ENCODE results near the gene HPSE2. TPM values are rescaled to one million over a fixed set of nuclear protein-coding genes. Genes with fewer than 3 reads are reported as not detected.

Gene HPSE2
- total RNA-seq, 3 donors from 2014 or later, result 2.7 to 8.0 (median 5.9) TPM

GRCh38 chr10:98416606-98417388, 818.9 kb downstream of the HPSE2 start:
- no peaks in the 10 kb centered on the region for H3K36me3 ChIP-seq

GRCh38 chr10:98415731-98416119, 819.9 kb downstream of the HPSE2 start:
- TF ChIP-seq POLR2A (IDR thresholded peaks at IDR 0.05), result no peak
- TF ChIP-seq, protein P1, sequence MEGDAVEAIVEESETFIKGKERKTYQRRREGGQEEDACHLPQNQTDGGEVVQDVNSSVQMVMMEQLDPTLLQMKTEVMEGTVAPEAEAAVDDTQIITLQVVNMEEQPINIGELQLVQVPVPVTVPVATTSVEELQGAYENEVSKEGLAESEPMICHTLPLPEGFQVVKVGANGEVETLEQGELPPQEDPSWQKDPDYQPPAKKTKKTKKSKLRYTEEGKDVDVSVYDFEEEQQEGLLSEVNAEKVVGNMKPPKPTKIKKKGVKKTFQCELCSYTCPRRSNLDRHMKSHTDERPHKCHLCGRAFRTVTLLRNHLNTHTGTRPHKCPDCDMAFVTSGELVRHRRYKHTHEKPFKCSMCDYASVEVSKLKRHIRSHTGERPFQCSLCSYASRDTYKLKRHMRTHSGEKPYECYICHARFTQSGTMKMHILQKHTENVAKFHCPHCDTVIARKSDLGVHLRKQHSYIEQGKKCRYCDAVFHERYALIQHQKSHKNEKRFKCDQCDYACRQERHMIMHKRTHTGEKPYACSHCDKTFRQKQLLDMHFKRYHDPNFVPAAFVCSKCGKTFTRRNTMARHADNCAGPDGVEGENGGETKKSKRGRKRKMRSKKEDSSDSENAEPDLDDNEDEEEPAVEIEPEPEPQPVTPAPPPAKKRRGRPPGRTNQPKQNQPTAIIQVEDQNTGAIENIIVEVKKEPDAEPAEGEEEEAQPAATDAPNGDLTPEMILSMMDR (IDR thresholded peaks at IDR 0.05), result no peak
- TF ChIP-seq POLR2AphosphoS5 (IDR thresholded peaks at IDR 0.05), result no peak
- Histone ChIP-seq H3K9me3 (no peaks in the 10 kb centered on the region), H3K4me3 (no peak overlapping the region), H3K27ac (peak overlapping the region; percentile 82 to 83), H3K4me1 (peaks cover 5 to 15% of the 10 kb centered on the region in 2 donors), H3K27me3 (no peaks in the 10 kb centered on the region), H3K36me3 (no peaks in the 10 kb centered on the region)
- intact Hi-C loops (cut with DNase I; ENCODE audit: low total_unique reads), result no loop called here
- no peak for DNase-seq (ENCODE audit: low spot score in 2 of 2)

More at GRCh38 chr10:98416606-98417388, 818.9 kb downstream of the HPSE2 start:
- TF ChIP-seq POLR2AphosphoS5 (IDR thresholded peaks at IDR 0.05) (no peak), POLR2A (IDR thresholded peaks at IDR 0.05) (no peak)
- TF ChIP-seq, protein P1 (IDR thresholded peaks at IDR 0.05), result no peak
- Histone ChIP-seq H3K9me3 (no peaks in the 10 kb centered on the region), H3K27ac (no peak overlapping the region), H3K4me3 (no peak overlapping the region), H3K27me3 (no peaks in the 10 kb centered on the region), H3K4me1 (peaks cover 5 to 15% of the 10 kb centered on the region in 2 donors)
- intact Hi-C loops (cut with DNase I; ENCODE audit: low total_unique reads), result no loop called here
- DNase-seq (ENCODE audit: low spot score in 2 of 2), result no peak

- peak; percentile 83 to 86 for DNase-seq (ENCODE audit: low spot score in 2 of 2)
- intact Hi-C loops (cut with DNase I; ENCODE audit: low total_unique reads), result loop anchor here (5.0 kb wide), 1 partner anchor 218 kb away; no protein-coding TSS in a partner anchor
- H3K9me3 ChIP-seq, result no peaks in the 10 kb centered on the region
- H3K27me3 ChIP-seq, result no peaks in the 10 kb centered on the region
- peak; percentile 62 to 86 (median 74) for TF ChIP-seq POLR2AphosphoS5 (IDR thresholded peaks at IDR 0.05)
- no peak for TF ChIP-seq POLR2A (IDR thresholded peaks at IDR 0.05)
- peak within 1 kb of the TSS; percentile 58 to 81 (median 64) for H3K4me3 ChIP-seq
- H3K27ac ChIP-seq, result peak within 1 kb of the TSS; percentile 82 to 83
- peaks cover 5 to 15% of the 10 kb centered on the region in 2 donors for H3K4me1 ChIP-seq
- no peaks in the 10 kb centered on the region for H3K36me3 ChIP-seq
Measured at GRCh38 chr10:98414932-98415730, 820.5 kb downstream of the HPSE2 start, which contains the start of gene PYROXD2. Gene PYROXD2, minus strand, starts transcription at chr10:98415182. Its CDS starts 47 bp downstream, at chr10:98415135.

DNA sequence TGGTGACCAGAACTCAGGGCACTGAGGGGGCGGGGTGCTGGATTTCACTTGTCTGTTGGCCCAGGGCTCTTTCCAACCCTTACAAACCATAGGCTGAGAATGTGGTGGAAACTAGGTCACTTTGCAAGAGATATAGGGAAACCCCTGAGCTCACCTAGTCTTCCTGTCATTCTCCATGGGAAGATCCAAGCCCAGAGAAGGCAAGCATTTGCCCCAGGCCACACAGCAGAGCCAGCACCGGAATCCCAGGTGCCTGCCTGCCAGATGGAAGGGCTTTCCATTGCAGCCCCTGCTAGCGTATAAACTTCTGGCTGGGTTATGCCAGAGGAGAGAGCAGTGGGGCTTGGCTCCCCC, 821.1 kb downstream of the HPSE2 start:
- Histone ChIP-seq H3K4me3 (peak overlapping the region; percentile 58 to 81 (median 64)), H3K27ac (peak overlapping the region; percentile 82 to 83), H3K27me3 (no peaks in the 10 kb centered on the region), H3K9me3 (no peaks in the 10 kb centered on the region), H3K4me1 (peaks cover 5 to 15% of the 10 kb centered on the region in 2 donors), H3K36me3 (no peaks in the 10 kb centered on the region)
- TF ChIP-seq POLR2A (IDR thresholded peaks at IDR 0.05) (no peak), POLR2AphosphoS5 (IDR thresholded peaks at IDR 0.05) (no peak)
- TF ChIP-seq, protein P1 (IDR thresholded peaks at IDR 0.05), result no peak
- intact Hi-C loops (cut with DNase I; ENCODE audit: low total_unique reads), result loop anchor here (5.0 kb wide), 1 partner anchor 217 kb away; no protein-coding TSS in a partner anchor
- no peak for DNase-seq (ENCODE audit: low spot score in 2 of 2)

DNA sequence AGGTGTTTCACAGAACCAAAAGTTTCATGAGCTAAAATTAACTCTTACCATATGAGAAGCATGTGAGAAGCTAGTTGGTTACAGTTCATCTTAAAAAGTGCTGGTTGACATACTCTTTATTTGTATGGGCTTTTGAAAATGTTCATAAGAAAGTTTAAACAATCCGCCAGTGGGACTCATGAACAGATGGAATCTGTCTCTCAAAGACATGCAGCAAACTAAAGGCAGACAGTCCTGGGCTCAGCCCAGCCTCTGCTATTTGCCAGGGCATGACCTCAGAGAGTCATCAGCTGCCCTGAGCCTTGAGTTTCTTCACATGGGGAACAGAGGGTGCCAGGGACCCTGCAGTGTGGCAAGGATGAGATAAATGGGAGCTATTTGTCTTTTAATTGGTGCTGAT, 823.9 kb downstream of the HPSE2 start:
- no peaks in the 10 kb centered on the region for H3K9me3 ChIP-seq
- H3K36me3 ChIP-seq, result no peaks in the 10 kb centered on the region
- no peaks in the 10 kb centered on the region for H3K27me3 ChIP-seq
- no peak overlapping the region for H3K27ac ChIP-seq
- peaks cover 5 to 15% of the 10 kb centered on the region in 2 donors for H3K4me1 ChIP-seq
- no peak for DNase-seq (ENCODE audit: low spot score in 2 of 2)
- H3K4me3 ChIP-seq, result no peak overlapping the region
- TF ChIP-seq POLR2AphosphoS5 (IDR thresholded peaks at IDR 0.05) (no peak), POLR2A (IDR thresholded peaks at IDR 0.05) (no peak)
- TF ChIP-seq, protein P1 (IDR thresholded peaks at IDR 0.05), result no peak
- intact Hi-C loops (cut with DNase I; ENCODE audit: low total_unique reads), result loop anchor here (5.0 kb wide), 1 partner anchor 214 kb away; no protein-coding TSS in a partner anchor
